Esophagus squamous epithelium (tissue), 4 donors: ENCODE measurements around the gene CRHR2.

ENCODE experiments used
- POLR2A ChIP-seq, 4 donors: fragments of 450-650 bp; IDR thresholded peaks; one replicate each; pipeline ENCODE4 v1.6.1; 2017; ENCODE audit warnings: antibody characterized with exemption in 4 of 4, mild to moderate bottlenecking in 4 of 4, moderate library complexity in 3 of 4
- TF ChIP-seq, protein P1 (sequence below), 6 experiments: fragments of 450-650 bp in 4 of 6; fragments of 200-600 bp in 2 of 6; sonication (generic) in 2 of 6; IDR thresholded peaks; one replicate each; pipeline ENCODE4 v1.5.1; 2016 to 2019; ENCODE audit warnings: antibody characterized with exemption in 6 of 6, mild to moderate bottlenecking in 4 of 6, moderate library complexity in 4 of 6

- no peak for TF ChIP-seq POLR2A (IDR thresholded peaks at IDR 0.05)
- TF ChIP-seq, protein P1, sequence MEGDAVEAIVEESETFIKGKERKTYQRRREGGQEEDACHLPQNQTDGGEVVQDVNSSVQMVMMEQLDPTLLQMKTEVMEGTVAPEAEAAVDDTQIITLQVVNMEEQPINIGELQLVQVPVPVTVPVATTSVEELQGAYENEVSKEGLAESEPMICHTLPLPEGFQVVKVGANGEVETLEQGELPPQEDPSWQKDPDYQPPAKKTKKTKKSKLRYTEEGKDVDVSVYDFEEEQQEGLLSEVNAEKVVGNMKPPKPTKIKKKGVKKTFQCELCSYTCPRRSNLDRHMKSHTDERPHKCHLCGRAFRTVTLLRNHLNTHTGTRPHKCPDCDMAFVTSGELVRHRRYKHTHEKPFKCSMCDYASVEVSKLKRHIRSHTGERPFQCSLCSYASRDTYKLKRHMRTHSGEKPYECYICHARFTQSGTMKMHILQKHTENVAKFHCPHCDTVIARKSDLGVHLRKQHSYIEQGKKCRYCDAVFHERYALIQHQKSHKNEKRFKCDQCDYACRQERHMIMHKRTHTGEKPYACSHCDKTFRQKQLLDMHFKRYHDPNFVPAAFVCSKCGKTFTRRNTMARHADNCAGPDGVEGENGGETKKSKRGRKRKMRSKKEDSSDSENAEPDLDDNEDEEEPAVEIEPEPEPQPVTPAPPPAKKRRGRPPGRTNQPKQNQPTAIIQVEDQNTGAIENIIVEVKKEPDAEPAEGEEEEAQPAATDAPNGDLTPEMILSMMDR (IDR thresholded peaks at IDR 0.05): no peak
Measured at GRCh38 chr7:30662431-30662939, 19.8 kb downstream of the CRHR2 start.
